ENCODE measurements around the gene GJB2.
"Not testable (repeated sequence)": the region's sequence is repeated elsewhere in the genome, so short reads cannot be mapped to it uniquely, and the experiment has no call there.

The GJB2 gene

GRCh38 chr13:20165417-20166257 is 27.1 kb downstream of the GJB2 start:
- DNase-seq (ENCODE audit: low spot score): no peak

GRCh38 chr13:20161951-20162300 is 30.8 kb downstream of the GJB2 start:
- no peak for DNase-seq (ENCODE audit: low spot score)

- DNase-seq (ENCODE audit: low spot score): no peak
Measured at GRCh38 chr13:20161275-20161950, 31.3 kb downstream of the GJB2 start.

GRCh38 chr13:20160306-20161274 is 32.1 kb downstream of the GJB2 start, which contains the start of gene GJA3:
Gene GJA3, minus strand, starts transcription at chr13:20161052. Its CDS starts 17,764 bp downstream, at chr13:20143288.
- DNase-seq (ENCODE audit: low spot score): peak; percentile 63

GRCh38 chr13:20159646-20160305 is 33.0 kb downstream of the GJB2 start:
- no peak for DNase-seq (ENCODE audit: low spot score)

GRCh38 chr13:20157151-20157796 is 35.5 kb downstream of the GJB2 start:
- no peak for DNase-seq (ENCODE audit: low spot score)

- DNase-seq (ENCODE audit: low spot score): no peak
Measured at GRCh38 chr13:20156702-20157101, 36.0 kb downstream of the GJB2 start.

- not testable (repeated sequence) for DNase-seq (ENCODE audit: low spot score)
Measured at GRCh38 chr13:20153290-20153689, 39.4 kb downstream of the GJB2 start.

- no peak for DNase-seq (ENCODE audit: low spot score)
Measured at GRCh38 chr13:20151612-20152011, 41.1 kb downstream of the GJB2 start.

GRCh38 chr13:20151016-20151415 is 41.7 kb downstream of the GJB2 start:
- DNase-seq (ENCODE audit: low spot score): no peak

- no peak for DNase-seq (ENCODE audit: low spot score)
Measured at GRCh38 chr13:20150561-20150960, 42.2 kb downstream of the GJB2 start.

- no peak for DNase-seq (ENCODE audit: low spot score)
Measured at GRCh38 chr13:20149762-20150161, 43.0 kb downstream of the GJB2 start.

GRCh38 chr13:20148501-20149183 is 44.1 kb downstream of the GJB2 start:
- no peak for DNase-seq (ENCODE audit: low spot score)

GRCh38 chr13:20146381-20146780 is 46.4 kb downstream of the GJB2 start:
- no peak for DNase-seq (ENCODE audit: low spot score)

GRCh38 chr13:20145521-20145920 is 47.2 kb downstream of the GJB2 start:
- DNase-seq (ENCODE audit: low spot score): no peak

GRCh38 chr13:20144141-20144850 is 48.4 kb downstream of the GJB2 start:
- DNase-seq (ENCODE audit: low spot score): no peak

- no peak for DNase-seq (ENCODE audit: low spot score)
Measured at GRCh38 chr13:20142927-20143480, 49.7 kb downstream of the GJB2 start.

GRCh38 chr13:20142023-20142926 is 50.5 kb downstream of the GJB2 start:
- DNase-seq (ENCODE audit: low spot score): no peak

All from AG08396 (cell line).